Right kidney (tissue), 1 donor: Measurements from ENCODE around the gene CCER1.

ENCODE experiments used
- DNase-seq: peaks from one replicate; pipeline ENCODE4 v3.0.0-alpha.2; 2016

CCER1 gene

GRCh38 chr12:90917431-90917830 is 37.5 kb downstream of the CCER1 start:
- DNase-seq, result no peak

GRCh38 chr12:90916516-90916915 is 38.5 kb downstream of the CCER1 start:
- DNase-seq, result no peak

DNA sequence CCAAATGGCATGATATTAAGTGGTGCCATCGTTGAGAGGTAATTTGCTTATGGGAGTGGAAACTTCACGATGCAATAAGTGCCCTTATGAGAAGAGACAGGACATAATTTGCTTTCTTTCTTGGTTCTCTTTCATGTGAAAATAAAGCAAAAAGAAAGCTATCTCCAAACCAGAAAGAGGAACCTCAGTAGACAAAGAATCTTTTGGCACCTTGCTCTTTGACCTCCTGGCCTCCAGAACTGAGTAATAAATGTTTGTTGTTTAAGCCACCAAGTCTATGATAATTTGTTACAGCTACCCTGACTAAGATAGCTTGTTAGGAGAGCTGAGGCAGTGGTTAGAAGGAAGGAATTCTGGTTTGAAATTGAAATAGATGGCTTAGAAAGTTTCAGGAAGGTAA is 39.6 kb downstream of the CCER1 start:
- DNase-seq, result no peak

DNA sequence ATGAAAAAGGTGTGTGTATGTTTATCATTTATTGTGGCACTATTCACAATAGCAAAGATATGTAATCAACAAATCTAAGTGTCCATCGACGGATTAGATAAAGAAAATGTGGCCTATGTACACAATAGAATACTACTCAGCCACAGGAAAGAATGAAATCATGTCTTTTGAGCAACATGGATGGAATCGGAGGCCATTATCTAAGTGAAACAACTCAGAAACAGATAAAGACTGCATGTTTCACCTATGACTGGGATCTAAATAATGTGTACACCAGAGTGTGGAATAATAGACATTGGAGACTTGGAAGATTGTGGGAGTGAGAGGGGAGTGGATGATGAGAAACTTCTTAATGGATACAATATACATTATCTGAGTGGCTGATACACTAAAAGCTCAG is 44.0 kb downstream of the CCER1 start:
- no peak for DNase-seq

DNA sequence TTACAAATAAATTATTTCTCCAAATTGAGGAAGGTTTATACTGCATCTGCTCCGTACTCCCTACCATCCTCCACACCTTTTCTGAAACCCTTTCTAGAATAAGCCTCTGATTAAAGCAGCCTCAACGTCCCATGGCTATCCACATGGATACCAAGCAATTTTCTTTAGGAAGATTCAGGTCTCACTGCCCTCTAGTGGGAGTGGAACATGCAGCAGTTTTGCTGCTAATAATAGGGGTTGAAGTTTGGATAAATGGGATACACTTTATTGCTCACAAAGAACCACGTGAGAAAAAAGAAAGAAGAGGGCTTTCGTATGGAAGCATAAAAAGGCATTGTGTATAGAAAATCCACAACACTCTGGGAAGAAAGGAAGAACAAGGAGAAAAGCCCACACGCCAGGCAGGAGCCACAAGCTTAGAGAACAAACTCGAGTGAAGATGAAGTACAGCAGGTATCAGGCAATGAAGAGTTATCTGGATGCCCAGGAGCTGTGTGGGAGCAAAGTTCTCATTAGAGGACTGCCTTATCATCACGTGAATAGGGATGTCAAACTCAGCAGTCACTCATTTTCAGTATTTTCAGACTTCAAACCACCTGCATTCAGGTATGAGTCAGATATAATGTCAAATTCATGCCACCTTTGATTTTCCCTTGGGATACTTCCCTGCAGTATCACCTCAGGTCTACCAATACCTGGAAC is 45.8 kb downstream of the CCER1 start:
- no peak for DNase-seq

DNA sequence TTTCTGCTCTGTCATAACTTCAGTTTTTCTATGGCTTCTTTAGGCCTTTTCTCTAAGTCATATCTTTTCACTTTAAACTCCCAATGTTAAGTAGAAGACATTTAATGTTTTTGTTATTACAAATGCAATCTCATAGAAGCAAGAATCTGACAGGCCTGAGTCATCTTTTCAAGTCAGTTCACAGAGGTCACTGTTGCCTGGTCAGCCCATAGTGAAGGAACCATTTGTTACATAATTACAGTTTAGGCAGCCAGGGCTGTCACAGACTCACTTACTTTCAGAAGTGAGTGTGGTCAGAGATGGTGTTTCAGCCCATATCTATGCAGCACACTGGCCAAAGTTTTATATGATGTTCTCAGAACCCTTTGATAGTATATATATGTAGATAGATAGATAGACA is 46.5 kb downstream of the CCER1 start:
- DNase-seq, result no peak

- no peak for DNase-seq
Observed at GRCh38 chr12:90905691-90906370, 49.1 kb downstream of the CCER1 start.

- no peak for DNase-seq
Observed at GRCh38 chr12:90902596-90902995, 52.4 kb downstream of the CCER1 start.
